Peyer's patch (tissue), 4 donors: ENCODE results near the gene FRS2. TPM values are rescaled to one million over a fixed set of nuclear protein-coding genes. Genes with fewer than 3 reads are reported as not detected.

Experiments used
- DNase-seq, 3 donors: peaks; one replicate each; pipeline ENCODE4 v3.0.0-alpha.2; 2017 to 2019
- H3K27ac ChIP-seq, 4 donors: fragments of 200-600 bp; sonication (generic); one replicate each; pipeline ENCODE4 v1.5.1; 2016 to 2019
- H3K27me3 ChIP-seq, 2 donors: fragments of 200-600 bp; sonication (generic); one replicate each; pipeline ENCODE4 v1.5.1; 2019
- H3K36me3 ChIP-seq, 3 donors: fragments of 200-600 bp; sonication (generic); one replicate each; pipeline ENCODE4 v1.5.1; 2016 to 2019
- H3K4me1 ChIP-seq, 4 donors: fragments of 200-600 bp; sonication (generic); one replicate each; pipeline ENCODE4 v1.5.1; 2016 to 2019
- H3K4me3 ChIP-seq, 4 donors: fragments of 200-600 bp; sonication (generic); 1 replicate in 3 of 4; 2 replicates in 1 of 4; pipeline ENCODE4 v1.5.1; 2016 to 2019; ENCODE audit warnings: mild to moderate bottlenecking in 1 of 4
- H3K9me3 ChIP-seq, 4 donors: fragments of 200-600 bp; sonication (generic); one replicate each; pipeline ENCODE4 v1.5.1; 2016 to 2019; ENCODE audit warnings: mild to moderate bottlenecking in 1 of 4
- CTCF ChIP-seq, 6 experiments: fragments of 450-650 bp in 4 of 6; fragments of 200-600 bp in 2 of 6; sonication (generic) in 1 of 6; IDR thresholded peaks; one replicate each; pipeline ENCODE4 v1.5.1; 2017 to 2019; ENCODE audit warnings: antibody characterized with exemption in 6 of 6, mild to moderate bottlenecking in 3 of 6, moderate library complexity in 1 of 6
- POLR2A ChIP-seq, 2 donors: fragments of 450-650 bp; IDR thresholded peaks; one replicate each; pipeline ENCODE4 v1.5.1; 2017; ENCODE audit warnings: antibody characterized with exemption in 2 of 2, mild to moderate bottlenecking in 2 of 2, moderate library complexity in 2 of 2
- total RNA-seq, 4 donors: library from RNA; depleted of rRNA; stranded (reverse); fragments of >200 nt; gene quantifications; one replicate each; pipeline ENCODE4 v1.1.0, GENCODE V29; 2016

Gene FRS2
- total RNA-seq, 4 donors from 2014 or later, result 14.6 to 64.4 (median 43.2) TPM

DNA sequence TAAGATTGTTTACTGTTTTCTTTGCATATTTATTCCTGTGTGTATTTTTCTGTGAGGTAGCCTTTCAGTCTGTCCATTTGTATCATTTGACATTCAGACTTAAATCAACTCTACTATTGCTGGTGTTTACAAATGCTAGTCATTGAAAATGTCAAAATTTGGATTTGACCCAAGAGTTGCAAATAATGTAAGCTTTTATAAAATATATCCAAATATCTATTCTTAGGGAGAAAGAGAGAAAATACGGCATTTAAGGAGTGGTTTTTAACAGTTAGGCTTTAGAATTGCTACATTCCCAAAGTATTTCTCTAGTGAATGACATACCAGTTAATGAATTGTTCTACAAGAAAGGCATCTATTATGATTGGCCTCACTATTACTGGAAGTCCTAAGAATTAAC lies 37.9 kb downstream of the FRS2 start:
- Histone ChIP-seq H3K27ac (no peak overlapping the region), H3K4me3 (no peak overlapping the region), H3K27me3 (no peaks in the 10 kb centered on the region), H3K4me1 (no peaks in the 10 kb centered on the region), H3K9me3 (no peaks in the 10 kb centered on the region), H3K36me3 (no peaks in the 10 kb centered on the region)
- TF ChIP-seq CTCF (IDR thresholded peaks at IDR 0.05) (no peak), POLR2A (IDR thresholded peaks at IDR 0.05) (no peak)
- DNase-seq, result no peak

DNA sequence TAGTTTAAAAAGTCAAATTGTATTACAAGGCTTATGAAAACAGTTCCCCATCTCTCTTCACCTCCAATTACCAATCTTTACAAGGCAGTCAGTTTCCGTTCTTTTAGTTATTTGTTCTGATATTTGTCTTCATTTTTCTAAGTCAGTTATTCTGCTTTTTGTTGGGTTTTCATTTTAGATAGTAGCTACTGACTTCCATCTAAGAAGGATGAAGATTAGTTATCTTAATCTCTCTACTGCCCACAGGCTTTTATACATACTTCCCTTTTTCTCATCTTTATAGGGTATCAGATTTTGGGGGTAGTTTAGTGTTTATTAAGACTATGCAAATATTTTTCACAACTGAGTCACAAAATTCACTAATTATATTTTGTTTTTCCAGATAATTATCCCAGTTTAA lies 38.4 kb downstream of the FRS2 start:
- H3K4me1 ChIP-seq, result no peaks in the 10 kb centered on the region
- no peak for DNase-seq
- H3K27me3 ChIP-seq, result no peaks in the 10 kb centered on the region
- H3K36me3 ChIP-seq, result no peaks in the 10 kb centered on the region
- no peak overlapping the region for H3K27ac ChIP-seq
- no peak for TF ChIP-seq CTCF (IDR thresholded peaks at IDR 0.05)
- TF ChIP-seq POLR2A (IDR thresholded peaks at IDR 0.05), result no peak
- no peak overlapping the region for H3K4me3 ChIP-seq
- H3K9me3 ChIP-seq, result no peaks in the 10 kb centered on the region

DNA sequence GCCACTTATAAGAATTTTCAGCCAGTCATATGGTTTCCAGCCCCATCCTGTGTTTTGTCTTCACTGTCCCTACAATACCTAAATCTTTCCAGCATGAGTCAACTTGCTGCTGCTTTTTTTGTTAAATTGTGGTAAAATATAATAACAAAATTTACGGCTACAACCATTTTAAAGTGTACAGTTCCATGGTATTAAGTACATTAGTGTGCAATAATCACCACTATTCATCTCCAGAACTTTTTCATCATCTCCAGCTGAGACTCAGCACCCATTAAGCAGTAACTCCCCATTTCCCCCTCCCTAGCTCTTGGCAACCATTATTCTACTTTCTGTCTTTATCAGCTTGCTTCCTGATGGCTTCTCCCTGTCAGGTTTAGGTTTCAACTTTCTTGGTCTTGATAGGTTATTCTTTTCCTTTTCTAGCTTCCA lies 39.1 kb downstream of the FRS2 start:
- no peak overlapping the region for H3K27ac ChIP-seq
- H3K27me3 ChIP-seq, result no peaks in the 10 kb centered on the region
- no peak for DNase-seq
- no peaks in the 10 kb centered on the region for H3K4me1 ChIP-seq
- H3K9me3 ChIP-seq, result no peaks in the 10 kb centered on the region
- H3K4me3 ChIP-seq, result no peak overlapping the region
- TF ChIP-seq POLR2A (IDR thresholded peaks at IDR 0.05), result no peak
- TF ChIP-seq CTCF (IDR thresholded peaks at IDR 0.05), result no peak
- no peaks in the 10 kb centered on the region for H3K36me3 ChIP-seq

DNA sequence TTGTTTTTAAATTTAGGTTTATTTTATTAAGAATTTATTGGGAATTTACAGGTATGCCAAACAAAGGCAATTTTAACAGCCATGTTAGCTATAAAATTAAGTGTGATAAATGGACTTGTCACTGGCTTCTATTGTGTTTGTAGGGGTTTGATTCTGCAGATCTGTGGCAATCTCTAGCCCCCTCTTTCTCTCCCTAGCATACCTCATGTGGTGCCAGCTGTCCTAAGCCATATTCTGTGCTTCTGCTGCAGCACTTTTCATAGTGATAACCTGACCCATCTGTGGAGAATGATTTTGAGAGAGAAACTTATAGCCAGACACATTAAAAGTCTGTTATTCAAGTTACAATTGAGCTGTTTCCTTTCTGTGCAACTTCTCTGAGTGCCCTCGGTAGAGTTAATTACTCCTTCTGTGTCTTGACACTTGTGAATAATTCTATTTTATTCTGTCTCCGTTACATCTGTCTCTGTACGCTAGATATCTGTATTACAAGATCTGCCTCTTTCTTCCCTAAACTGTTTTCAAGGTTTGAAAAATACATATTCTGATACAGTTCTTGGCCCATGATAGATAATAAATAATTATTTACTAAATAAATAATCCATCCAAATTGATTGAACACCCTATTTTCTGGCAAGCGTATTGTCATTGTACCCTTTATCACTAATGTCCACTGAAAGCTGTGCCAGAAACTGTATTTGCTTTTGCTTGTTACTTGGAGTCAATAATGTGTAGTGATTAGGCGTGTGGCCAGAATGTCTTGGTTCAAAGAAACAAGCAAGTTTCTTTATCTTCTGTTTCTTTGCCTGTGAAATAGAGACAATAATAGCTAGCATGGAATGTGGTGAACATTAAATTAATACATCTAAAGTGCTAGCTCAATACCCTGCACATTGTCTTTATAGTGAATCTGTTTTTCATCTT lies 40.0 kb downstream of the FRS2 start:
- no peaks in the 10 kb centered on the region for H3K4me1 ChIP-seq
- no peak overlapping the region for H3K27ac ChIP-seq
- H3K27me3 ChIP-seq, result no peaks in the 10 kb centered on the region
- no peaks in the 10 kb centered on the region for H3K36me3 ChIP-seq
- H3K4me3 ChIP-seq, result no peak overlapping the region
- DNase-seq, result no peak
- TF ChIP-seq CTCF (IDR thresholded peaks at IDR 0.05), result no peak
- no peak for TF ChIP-seq POLR2A (IDR thresholded peaks at IDR 0.05)
- H3K9me3 ChIP-seq, result no peaks in the 10 kb centered on the region

DNA sequence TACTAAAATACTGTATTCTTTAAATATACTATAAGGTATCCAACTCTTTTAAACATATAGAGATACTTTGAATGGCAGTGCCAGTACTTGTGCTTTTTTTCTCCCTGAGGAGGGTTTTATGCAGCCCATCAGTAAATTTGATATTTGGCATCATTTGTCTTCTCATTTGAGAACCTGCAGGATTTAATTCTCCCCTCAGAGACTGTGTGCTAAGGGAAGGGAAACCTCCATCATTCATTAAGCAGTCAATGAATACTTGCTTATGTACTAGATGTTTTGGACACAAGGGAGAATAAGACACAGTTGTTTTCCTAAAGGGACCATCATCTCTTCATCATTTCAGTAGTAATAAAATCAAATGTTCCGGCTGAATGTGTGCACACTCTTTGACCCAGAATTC lies 40.8 kb downstream of the FRS2 start:
- no peaks in the 10 kb centered on the region for H3K4me1 ChIP-seq
- no peak for DNase-seq
- TF ChIP-seq POLR2A (IDR thresholded peaks at IDR 0.05) (no peak), CTCF (IDR thresholded peaks at IDR 0.05) (no peak)

More for the DNA sequence above, 40.8 kb downstream of the FRS2 start:
- Histone ChIP-seq H3K36me3 (no peaks in the 10 kb centered on the region), H3K4me3 (no peak overlapping the region), H3K9me3 (no peaks in the 10 kb centered on the region), H3K27ac (no peak overlapping the region), H3K27me3 (no peaks in the 10 kb centered on the region)
